GM18499 (cell line): ENCODE results near the gene BUD31.
"Not testable (repeated sequence)": the region's sequence is repeated elsewhere in the genome, so short reads cannot be mapped to it uniquely, and the experiment has no call there.

Source experiments
- ATAC-seq: cut with Tn5 transposase; IDR thresholded peaks from one replicate; pipeline ENCODE4 v1.9.1; 2021; ENCODE audit warnings: moderate number of reproducible peaks; ENCODE audit not compliant: insufficient read depth, unreplicated experiment

The BUD31 gene

DNA sequence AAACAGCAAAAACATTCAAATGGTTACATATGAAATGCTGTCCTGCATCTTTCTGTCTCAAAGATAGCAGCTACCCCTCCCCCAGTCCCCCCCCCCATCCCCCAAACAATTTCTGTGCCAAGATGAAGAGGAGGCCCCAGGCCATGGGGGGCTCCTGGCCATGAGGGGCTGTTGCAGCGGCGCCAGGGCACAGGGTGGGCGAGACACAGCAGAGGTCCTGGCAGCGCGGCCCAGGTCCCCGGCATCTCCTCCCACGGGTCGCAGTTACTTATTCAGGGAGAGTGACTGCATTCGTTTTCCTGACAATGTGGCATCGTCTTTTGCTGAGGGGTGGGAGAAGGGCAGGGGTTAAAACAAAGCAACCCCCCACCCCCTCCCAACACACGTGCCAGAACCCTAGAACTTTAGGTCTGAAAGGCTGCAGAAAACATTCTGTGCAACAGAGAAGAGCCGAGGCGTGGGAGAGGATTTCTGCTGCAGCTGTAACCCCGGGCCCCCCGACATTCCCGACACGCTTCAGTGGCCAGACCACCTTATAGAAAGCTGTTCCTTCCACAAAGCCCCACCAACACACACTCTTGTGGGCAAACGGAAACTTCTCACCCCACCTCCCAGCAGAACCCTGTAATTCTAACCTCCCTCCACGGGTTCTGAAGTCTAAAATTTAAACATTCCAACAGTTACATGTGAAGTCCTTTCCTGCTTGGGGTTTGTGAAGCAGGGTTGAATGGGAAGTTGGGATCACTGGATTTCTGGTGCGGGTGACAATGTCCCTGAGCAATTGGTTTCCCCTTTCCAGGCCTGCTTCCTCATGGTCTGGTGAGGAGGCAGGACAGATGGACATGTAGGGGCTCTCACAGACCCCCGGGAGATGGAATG lies 12.1 kb upstream of the BUD31 start:
- no peak for ATAC-seq

DNA sequence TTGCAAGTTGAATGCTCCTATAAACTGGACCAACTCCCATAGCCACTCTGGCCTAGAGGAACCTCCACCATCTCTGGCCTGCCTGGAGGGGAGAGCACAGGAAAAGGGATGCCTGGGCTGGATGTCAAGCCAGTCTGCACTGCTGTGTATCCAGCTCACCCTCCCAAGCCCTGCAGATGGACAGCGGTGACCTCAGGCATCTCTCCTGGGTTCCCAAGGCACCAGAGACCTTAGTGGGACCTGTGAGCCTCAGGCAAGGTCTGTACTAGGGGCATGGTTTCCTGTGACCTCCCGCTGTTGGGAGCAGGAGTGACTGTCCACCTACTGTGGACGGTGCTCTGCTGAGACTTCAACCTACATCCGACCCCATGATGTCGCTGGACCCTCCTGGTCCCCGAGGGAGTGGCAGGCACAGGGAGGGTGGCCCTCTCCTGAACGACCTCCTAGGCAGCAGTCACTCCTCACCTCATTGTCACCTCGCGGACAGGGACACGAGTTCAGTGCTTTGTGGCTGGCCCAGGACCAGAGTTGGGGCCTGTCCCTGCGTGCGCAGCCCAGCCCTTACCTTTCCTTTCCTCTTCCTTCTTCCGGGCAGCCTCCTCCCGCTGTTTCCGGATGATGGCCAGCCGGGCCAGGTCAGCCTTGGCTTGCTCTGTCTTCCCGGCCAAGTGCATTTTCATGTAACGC lies 11.3 kb upstream of the BUD31 start:
- no peak for ATAC-seq

DNA sequence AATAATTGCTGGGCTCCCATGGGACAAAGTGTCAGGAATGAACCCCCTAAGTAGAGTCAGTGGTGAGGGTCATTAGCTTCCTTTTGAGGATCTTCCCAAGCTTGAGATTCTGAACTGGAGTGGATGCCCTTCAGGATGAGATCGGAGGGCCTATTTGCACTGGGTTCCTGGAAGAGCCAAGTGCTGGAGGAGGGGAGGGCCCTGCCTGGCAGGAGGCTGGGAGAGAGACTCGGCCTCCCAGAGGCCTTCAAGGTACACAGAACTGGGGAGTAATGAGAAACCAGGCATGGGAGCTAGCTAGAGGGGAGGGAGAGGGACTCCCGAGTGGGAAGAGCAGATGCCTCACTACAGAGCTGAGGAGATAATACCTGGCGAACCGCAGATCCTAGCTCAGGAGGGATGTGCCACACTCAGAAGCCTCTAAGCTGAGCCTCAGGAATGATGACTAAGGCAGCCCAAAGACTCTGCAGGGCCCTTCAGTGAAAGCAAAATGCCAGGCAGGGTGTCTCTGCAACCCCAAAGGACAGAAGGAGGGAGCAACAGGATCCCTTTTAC lies 9.8 kb upstream of the BUD31 start:
- no peak for ATAC-seq

DNA sequence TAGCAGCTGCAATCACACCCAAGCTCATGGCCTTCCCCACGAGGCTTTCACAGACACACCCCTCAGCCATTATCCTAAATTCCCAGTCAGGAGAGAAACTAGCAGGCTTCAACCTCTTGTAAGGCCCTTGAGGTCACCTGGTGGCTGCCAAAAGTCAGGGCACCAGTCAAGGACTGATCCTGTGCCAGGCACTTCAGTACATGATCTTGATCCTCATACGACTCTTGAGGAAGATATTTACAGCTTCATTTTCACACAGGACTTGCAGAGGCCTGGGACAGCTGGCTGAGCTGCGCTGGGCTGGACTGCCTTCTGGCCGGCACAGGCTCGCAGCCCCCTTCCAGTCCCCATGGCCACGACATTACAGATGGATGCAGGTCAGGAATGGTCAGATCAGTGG lies 9.2 kb upstream of the BUD31 start:
- ATAC-seq, result no peak

DNA sequence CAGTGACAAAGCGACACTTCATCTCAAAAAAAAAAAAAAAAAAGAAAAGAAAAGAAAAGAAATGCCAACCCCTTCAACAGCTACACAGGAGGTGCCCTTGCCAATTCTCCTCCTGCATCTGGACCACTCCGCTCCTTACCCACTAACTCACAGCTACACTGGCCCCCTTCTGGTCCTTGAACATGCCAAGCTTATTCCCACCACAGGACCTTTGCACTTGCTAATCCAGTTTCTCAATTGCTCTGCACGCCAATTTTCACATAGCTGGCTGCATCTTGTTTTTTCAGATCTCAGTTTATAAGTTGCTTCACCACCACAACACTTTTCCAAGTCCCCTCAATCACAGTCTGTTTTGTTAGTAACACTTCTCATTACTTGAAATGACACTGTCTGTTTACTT lies 5.9 kb upstream of the BUD31 start:
- ATAC-seq, result no peak

DNA sequence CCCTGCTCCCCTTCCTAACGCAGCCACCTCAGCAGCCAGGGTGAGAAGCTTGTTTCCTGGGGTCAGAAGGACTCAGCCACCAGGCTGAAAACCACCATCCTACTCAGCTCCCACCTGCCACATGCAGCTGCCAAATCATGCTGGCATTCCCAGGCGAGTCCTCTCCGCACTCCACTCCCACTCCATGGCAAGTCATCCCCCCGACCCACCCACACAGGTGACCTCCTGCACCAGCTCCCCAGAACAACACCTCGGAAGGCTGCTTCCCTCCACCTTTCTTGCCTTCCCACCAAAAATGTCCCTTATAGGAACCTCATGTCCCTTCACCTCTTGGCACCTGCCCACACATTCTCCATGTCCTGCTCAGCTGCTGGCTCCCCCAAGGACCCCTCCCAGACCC lies 5.0 kb upstream of the BUD31 start:
- ATAC-seq, result no peak

DNA sequence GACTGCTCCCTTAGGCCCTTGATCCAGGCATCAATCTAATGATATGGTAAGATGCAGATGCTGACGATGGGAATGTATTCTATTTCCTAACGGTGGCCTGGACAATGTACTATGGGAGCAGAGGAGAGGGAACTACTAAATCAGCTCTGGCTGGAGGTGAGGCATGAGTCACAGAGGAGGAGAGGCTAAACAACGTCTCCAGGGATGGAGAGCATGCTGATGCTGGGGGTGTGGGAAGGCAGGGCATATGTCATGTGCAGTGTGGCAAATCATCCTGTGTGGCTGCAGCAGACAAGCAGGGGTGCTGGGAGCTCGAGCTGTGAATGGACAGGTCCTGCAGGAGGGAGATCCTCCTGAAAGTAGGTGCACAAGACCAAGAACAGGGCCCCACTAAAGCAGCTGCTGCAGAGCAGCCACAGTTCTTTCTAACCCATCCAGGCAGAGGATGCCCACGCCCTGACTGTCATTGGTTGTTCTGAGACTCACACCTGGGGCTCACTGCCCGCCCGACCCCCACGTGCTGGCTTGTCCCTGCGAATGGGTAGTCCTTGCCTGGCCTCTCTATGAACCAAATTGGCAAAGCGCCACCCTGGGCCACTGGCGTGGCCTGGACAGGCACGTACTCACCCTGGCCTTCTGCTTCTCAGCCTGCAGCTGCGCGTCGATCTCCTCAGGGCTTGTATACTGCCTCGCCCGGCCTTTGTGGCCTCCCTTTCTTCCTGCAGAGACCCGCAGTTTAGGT lies 4.4 kb upstream of the BUD31 start:
- no peak for ATAC-seq

DNA sequence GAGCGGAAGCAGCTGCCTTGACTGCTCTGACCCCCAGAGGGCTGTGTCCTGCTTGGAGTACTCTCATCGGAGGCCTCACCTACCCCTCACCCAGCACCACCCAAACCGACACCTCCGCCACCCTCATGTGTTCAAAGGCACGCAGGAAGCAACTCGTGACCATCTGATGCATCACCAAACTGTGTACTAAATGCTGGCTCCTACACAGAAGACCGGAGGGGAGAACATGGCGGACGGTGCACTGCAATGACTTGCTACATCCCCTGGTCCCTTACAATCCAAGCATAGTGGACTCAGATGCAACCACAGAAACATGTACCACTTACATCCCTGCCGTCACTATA lies 3.8 kb upstream of the BUD31 start:
- no peak for ATAC-seq

DNA sequence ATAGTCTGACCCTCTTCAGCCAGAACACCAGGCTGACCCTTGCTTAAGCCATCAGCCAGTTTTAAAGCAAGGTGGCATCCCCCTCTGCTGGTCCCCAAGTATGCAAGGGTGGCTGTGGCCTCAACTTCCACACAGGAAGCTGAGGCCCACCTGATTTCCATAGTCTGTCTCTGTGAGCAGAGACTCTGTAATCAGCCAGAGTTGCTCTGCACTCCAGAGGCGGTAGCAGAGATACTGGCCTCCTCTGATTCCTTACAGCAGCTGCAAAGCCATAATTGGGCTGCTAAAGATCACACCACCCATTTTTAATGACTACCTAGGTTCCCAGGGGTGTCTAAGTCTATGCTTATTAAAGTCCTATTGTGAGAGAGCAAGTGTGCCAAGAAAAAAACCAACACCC lies 2.2 kb upstream of the BUD31 start:
- no peak for ATAC-seq

DNA sequence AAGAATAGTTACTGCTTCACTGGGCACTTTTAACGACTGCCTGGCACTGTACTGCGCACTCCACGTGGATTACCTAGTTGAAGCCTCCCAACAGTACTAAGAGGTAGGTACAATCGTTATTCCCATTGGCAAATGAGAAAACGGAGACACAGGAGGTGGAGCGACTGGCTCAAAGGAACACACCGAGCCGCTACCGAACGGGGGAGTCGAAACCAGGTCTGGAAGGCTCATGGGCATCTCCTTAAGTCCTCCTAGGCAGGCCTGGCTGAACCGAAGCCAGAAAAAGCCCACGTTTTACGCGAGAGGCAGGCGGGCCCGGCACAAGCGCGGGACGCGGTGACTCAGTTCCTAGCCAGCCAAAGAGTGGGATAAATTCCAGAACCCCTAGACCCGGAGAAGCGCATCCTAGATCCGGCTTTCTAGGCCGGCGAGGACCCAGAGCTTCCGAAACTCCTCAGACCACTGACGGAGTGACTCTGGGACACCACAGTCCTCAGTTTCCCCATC lies 844 bp upstream of the BUD31 start:
- no peak for ATAC-seq

DNA sequence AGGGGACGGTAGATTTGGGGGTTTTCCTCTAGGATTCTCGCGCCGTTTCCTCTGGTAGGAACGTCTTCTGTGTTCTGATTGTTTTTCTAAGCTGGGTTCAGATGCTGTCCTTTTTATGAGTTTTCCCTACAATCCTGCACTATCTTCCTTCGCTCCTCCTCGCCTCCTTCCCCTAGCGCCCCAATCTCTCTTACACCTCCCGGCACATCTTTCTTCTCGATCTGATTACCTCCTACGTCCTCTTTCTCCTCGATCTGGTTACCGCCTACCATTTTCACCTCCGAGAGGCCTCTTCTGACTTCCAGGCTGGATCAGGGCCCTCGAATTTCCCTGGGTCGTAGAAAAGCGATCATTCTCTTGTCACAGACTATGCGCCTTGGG lies 413 bp downstream of the BUD31 start:
- no peak for ATAC-seq

DNA sequence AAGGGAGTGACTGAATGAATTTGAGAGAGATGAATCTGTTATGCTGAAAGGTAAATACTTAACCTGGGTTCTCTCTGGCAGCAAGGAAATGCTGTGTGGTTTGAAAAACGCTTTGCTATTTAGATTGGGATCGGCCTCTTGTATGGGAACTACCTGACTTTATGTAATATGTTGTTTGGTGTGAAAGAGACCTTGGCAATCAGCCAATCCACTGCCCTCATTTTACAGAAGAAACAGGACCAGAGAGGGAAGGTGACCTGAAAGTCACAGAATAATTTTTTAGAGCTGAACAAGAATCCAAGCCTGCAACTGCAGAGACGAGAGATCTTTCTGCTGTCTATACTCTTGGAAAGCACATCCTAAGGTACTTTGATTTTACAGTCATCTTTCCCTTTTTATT lies 1.0 kb downstream of the BUD31 start:
- no peak for ATAC-seq

DNA sequence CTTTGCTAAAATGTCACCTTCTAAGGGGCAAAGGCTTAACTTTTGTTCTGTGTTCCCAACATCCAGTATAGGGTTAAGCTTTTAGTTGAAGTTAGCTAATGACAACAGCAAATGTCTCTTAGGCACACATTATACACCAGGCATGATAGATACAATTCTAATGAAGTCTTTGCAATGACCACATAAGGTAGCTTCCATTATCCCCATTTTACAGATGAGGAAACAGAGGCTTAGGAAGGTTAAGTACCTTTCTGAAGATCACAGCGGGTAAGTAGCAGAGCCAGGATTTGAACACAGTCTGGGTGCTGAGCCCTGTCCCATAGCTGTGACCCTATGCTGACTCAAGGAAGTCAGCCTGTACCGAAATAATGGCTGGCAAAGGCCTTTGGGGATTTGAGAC lies 1.9 kb downstream of the BUD31 start:
- no peak for ATAC-seq

DNA sequence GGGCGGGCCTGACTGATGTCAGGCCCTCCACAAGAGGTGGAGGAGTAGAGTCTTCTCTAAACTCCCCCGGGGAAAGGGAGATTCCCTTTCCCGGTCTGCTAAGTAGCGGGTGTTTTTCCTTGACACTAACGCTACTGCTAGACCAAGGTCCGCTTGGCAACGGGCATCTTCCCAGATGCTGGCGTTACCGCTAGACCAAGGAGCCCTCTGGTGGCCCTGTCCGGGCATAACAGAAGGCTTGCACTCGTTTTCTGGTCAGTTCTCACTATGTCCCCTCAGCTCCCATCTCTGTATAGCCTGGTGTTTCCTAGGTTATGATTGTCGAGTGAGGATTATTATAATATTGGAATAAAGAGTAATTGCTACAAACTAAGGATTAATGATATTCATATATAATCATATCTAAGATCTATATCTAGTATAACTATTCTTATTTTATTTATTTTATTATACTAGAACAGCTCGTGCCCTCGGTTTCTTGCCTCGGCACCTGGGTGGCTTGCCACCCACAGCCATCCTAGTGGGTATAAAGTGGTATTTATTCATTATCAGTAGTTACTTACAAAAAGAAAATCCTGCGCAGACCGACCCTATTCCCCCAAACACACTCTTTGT lies 6.9 kb downstream of the BUD31 start:
- ATAC-seq, result not testable (repeated sequence)

DNA sequence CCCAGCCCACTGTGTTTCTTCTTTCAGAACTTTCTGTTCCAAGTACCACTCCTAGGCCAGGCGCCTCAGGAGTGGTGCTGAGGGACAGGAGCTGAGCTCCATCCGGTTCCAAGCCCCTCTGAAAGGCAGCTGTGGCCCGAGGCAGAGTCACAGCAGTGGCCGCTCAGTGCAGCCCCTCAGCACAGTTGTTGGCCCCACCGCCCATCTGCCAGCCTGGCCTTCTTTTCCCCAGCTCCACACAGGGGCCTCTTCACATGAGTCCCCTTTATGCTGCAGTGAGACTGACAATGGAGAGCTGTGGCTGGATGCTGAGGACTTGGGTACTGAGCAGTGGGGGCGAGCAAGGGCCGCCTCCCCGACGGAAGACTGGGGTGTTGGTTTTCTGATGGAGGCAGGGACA lies 9.5 kb downstream of the BUD31 start:
- no peak for ATAC-seq

DNA sequence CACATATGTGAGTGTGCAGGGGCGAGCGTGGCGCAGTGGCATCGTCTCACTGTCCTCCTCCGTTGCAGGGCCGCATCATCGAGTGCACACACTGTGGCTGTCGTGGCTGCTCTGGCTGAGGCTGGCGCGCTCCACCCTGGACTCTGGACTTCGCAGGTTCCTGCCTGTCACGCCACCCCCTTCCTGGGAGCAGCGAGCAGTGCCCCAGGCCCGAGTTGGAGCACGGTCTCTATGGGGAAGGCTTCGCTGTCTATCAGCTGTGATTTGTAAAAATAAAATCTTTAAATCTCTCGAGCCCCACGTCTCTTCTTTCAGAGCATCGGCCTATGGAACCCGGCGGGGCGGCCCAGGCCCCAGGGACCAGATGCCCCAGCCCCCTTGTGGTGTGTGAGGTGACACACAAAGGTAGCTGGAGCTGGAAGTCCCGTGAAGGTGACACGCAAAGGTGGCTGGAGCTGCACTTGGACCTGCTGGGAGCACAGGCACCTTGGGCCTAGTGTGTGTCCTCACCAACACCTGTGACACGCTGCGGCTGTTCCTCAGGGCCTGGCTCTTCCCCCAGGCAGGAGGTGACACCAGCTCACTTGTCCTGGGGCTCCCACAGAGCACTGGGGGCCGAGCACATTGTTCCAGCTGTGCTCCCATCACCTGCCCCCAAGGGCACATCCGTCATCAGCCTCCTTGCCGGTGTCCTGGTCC lies 10.7 kb downstream of the BUD31 start:
- ATAC-seq, result no peak

DNA sequence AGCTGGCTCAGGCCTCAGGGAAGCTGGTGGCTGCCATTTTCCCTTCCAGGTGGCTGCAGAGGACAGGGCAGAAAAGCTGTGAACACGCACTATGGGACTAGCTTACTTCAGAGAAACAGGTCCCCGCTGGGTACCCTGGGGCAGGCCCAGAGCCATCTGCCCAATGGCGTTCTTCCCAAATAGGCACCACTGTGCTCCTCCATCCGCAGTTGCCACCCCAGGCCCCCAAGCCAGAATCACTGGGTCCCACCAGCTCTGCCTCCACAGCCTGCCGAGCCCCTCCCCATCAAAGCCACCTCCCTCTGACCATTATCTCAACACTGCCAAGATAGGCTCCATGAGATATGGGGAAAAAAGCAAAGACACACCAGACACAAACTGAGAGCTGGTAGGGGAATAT lies 11.4 kb downstream of the BUD31 start:
- no peak for ATAC-seq

DNA sequence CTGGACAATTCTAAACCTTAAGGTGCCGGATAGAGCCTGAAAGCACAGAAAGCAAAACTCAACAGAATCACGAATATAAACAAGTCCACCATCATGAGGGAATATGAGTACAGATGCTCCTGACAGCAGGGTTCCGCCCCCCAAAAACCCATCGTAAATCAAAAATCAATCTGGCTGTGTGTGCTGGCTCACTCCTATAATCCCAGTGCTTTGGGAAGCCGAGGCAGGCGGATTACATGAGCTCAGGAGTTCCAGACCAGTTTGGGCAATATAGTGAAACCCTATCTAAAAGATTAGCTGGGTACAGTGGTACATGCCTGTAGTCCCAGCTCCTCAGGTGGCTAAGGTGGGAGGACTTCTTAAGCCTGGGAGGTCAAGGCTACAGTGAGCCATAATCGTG lies 12.2 kb downstream of the BUD31 start:
- ATAC-seq, result no peak

DNA sequence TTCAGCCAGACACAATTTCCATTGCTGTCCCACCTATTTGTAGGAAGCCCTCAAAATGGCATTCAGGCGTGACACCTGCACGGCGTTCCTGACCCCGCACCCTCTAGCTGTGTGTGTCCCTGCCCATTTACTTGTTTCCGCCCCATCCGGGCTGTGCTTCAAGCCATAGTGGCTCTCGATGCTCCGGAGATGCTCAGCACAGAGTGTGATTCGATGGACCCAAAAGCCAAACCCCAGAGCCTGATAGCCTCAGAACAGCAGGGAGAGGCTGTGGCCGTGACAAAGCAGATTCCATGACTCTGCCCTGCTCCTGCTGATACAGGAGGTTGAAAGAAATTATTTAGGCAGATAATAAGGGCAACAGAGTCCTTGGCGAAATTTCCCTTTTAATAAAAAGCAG lies 13.4 kb downstream of the BUD31 start:
- ATAC-seq, result no peak

DNA sequence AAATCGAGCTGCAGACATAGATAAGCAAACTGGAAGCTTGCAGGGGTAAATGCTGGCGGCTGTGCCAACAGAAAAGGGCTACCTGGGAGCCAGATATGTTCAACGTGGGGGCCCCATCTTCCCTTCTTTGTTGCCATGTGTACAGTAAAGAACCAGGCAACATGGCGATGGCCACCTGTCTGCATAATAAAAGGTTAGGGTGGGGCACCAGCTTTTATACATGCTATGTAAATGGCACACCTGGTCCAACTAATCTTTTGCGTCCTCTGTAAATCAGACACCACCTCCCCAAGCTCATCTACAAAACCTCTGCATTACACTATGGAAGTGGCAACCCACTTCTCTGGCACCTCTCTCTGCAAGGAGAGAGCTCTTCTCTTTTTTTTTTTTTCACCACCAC lies 13.9 kb downstream of the BUD31 start:
- no peak for ATAC-seq
